GM12892 (cell line): Measurements from ENCODE around the gene FLOT2.
"Not testable (repeated sequence)": the region's sequence is repeated elsewhere in the genome, so short reads cannot be mapped to it uniquely, and the experiment has no call there.

ENCODE experiments used
- DNase-seq: peaks from one replicate; pipeline ENCODE4 v3.0.0; 2011; ENCODE audit not compliant: insufficient read length
- FAIRE-seq: peaks from 2 replicates; lab custom pipeline; 2011; peaks lifted over from hg19 to GRCh38; lab: Jason Lieb, UNC
- POLR2A ChIP-seq: IDR thresholded peaks from 2 replicates; pipeline ENCODE4 v1.6.1; 2011; ENCODE audit warnings: low read depth, low read length, control low read depth
- POLR2AphosphoS5 ChIP-seq: IDR thresholded peaks from 2 replicates; pipeline ENCODE4 v1.6.1; 2011; ENCODE audit warnings: low read depth, low read length, control low read depth
- TAF1 ChIP-seq: IDR thresholded peaks from 2 replicates; pipeline ENCODE4 v1.6.1; 2011; ENCODE audit warnings: low read depth, mild to moderate bottlenecking, control low read depth, low read length, borderline replicate concordance

Gene FLOT2

GRCh38 chr17:28861393-28862203 lies 35.9 kb downstream of the FLOT2 start:
- no peak for FAIRE-seq

GRCh38 chr17:28860363-28860808 lies 37.1 kb downstream of the FLOT2 start:
- no peak for FAIRE-seq
- no peak for DNase-seq
- no peak for TF ChIP-seq POLR2A

More at GRCh38 chr17:28861393-28862203, 35.9 kb downstream of the FLOT2 start:
- TF ChIP-seq POLR2A (no peak), TAF1 (no peak), POLR2AphosphoS5 (no peak)
- no peak for DNase-seq

DNA sequence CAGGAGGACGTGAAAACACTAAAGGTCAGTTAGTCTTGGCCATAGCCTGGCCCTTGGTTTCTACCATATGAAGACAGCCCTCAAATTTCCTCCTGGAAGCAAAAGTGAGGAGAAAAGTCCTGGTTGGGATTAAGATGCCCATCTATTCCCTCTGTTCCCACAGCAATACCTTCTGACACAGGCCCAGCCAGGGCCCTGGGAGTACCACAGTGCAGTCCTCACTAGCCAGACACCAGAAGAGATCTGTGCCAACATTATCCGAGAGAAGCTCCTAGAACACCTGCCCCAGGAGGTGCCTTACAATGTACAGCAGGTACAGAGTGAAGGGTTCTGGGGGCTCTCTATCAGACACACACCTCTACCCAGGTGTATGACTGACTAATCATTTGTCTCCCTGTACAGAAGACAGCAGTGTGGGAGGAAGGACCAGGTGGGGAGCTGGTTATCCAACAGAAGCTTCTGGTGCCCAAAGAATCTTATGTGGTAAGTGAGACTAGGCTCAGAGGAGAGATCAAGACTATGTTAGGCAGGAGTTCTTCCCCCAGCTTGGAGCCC lies 38.7 kb downstream of the FLOT2 start:
- no peak for TF ChIP-seq TAF1
- no peak for TF ChIP-seq POLR2A
- TF ChIP-seq POLR2AphosphoS5: no peak
- no peak for DNase-seq
- FAIRE-seq: no peak

DNA sequence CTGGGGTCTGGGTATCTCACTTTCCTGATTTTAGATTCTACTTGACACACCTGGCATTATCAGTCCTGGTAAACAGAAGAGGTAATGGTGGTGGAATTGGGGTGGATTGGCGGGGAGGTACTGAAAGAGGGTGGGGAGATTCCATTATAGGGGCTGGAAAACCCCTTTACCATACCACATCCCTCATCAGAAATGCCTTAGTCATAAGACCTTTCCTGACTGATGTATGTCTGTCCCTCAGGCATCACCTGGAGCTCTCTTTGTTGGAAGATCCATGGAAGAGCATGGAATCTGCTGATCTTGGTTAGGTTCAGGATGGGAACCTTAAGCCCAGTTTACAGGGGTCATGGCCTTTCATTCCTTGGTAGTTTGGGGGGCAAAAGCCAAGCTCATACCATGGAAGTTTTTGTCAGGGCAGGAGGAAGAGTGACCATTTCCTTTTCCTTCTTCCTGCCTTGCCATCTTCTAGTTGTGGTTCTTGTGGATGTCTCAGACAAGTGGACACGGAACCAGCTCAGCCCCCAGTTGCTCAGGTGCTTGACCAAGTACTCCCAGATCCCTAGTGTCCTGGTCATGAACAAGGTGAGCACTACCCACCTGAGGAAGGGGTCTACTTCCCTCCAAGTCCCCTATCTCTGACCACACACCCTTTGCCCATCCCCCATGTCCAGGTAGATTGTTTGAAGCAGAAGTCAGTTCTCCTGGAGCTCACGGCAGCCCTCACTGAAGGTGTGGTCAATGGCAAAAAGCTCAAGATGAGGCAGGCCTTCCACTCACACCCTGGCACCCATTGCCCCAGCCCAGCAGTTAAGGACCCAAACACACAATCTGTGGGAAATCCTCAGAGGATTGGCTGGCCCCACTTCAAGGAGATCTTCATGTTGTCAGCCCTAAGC lies 39.4 kb downstream of the FLOT2 start:
- TF ChIP-seq POLR2AphosphoS5 (no peak), POLR2A (no peak), TAF1 (no peak)
- no peak for FAIRE-seq

GRCh38 chr17:28856028-28856574 lies 41.4 kb downstream of the FLOT2 start:
- TF ChIP-seq POLR2AphosphoS5 (no peak), TAF1 (no peak), POLR2A (no peak)
- no peak for DNase-seq
- no peak for FAIRE-seq

More for the DNA sequence above, 39.4 kb downstream of the FLOT2 start:
- no peak for DNase-seq

DNA sequence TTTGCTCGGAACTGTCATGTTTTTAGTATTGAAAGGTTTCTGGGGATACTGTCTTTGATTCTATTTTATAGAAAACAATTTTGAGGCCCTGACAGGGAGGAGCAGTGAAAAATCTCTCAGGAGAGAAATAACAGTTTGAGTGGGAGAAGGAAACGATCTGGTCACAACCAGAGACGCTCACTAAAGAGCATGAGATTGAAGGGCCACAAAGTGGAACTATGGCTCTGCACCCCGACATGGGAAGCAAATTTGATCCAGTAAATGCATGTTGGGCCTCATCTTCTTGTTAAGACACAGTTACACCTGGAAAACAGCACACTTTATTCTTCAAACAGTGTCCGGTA lies 42.2 kb downstream of the FLOT2 start:
- no peak for FAIRE-seq
- DNase-seq: no peak
- TF ChIP-seq POLR2AphosphoS5: no peak
- TF ChIP-seq TAF1: no peak
- no peak for TF ChIP-seq POLR2A

DNA sequence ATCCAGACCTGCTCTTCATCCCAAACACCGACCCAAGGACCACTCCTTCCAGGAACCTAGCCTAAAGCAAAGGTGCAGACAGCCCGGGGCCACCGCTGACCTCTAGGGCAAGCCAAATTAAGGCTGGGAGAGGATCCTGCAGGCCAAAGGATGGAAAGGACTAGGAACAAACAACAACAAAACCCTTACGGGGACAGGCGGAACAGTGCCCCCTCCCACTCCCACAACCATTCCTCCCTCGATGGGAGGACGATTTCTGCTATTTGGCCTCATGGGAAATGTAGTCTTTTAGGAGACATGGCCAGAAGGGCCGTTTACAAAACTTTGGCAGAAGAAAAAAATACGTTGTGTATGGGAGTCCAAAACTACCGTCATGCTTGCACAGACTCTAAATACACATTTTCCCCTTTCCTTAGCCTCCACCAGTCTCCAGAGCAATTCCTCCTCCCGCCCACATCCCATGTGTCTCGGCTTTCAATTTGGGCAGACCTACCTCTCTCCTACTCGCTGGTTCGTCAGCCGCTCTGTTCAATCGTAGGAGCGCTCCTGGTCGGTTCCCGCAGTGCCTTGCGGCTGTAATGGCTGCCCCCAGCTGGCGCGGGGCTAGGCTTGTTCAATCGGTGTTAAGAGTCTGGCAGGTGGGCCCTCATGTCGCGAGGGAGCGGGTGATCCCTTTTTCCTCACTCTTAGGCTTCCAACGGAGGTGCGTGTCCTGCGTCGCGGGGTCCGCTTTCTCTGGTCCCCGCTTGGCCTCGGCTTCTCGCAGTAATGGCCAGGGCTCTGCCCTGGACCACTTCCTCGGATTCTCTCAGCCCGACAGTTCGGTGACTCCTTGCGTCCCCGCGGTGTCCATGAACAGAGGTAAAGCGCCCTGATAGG lies 42.8 kb downstream of the FLOT2 start, which contains the start of gene ERAL1:
ERAL1 (plus strand) TSS at position 560 of the 879 bp plus-strand sequence; CDS start at position 579, 19 bp downstream.
- peak; percentile 96 for FAIRE-seq

DNA sequence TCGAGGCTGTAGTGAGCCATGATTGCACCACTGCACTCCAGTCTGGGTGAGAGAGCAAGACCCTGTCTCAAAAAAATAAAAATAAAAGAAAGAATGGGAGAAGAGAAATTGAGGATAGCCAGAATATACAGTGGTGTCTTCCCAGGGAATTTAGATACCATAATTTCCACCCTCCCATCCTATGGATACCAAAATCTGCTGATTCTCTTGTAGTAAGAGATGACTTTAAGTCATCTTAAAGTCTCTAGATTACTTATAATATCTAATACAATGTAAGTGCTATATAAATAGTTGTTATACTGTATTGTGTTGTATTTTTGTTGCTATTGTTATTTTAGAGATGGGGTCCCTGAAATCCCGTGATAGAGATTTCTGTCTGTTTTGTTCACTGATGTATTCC lies 44.2 kb downstream of the FLOT2 start:
- TF ChIP-seq TAF1 (no peak), POLR2AphosphoS5 (no peak), POLR2A (no peak)
- DNase-seq: no peak
- FAIRE-seq: no peak

More for the DNA sequence above, 42.8 kb downstream of the FLOT2 start, which contains the start of gene ERAL1:
- DNase-seq: peak; percentile 91
- TF ChIP-seq TAF1 (peak; percentile 92), POLR2A (peak; percentile 88), POLR2AphosphoS5 (peak; percentile 79)

GRCh38 chr17:28849281-28849680 lies 48.3 kb downstream of the FLOT2 start:
- FAIRE-seq: no peak
- no peak for DNase-seq
- TF ChIP-seq POLR2A: no peak
- no peak for TF ChIP-seq POLR2AphosphoS5
- TF ChIP-seq TAF1: no peak

- not testable (repeated sequence) for FAIRE-seq
- DNase-seq: peak; percentile 51
These were observed 48.9 kb downstream of the FLOT2 start for GRCh38 chr17:28848667-28849066.

DNA sequence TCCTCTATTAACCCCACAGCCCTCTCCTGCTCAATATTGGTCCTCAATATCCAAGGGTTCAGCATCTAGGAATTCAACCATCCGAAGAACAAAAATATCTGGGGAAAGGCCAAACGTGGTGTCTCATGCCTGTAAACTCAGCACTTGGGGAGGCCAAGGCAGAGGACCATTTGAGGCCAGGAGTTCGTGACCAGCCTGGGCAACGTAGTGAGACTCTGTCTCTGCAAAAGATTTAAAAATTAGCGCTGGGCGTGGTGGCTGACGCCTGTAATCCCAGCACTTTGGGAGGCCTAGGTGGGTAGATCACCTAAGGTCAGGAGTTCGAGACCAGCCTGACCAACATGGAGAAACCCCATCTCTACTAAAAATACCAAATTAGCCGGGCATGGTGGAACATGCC lies 50.8 kb downstream of the FLOT2 start:
- DNase-seq, FAIRE-seq: not testable (repeated sequence)
